Measurements from ENCODE around the gene CRPPA.
"Not testable (repeated sequence)": the region's sequence is repeated elsewhere in the genome, so short reads cannot be mapped to it uniquely, and the experiment has no call there.

The CRPPA gene

GRCh38 chr7:16396766-16397500, 24.4 kb downstream of the CRPPA start:
- no peak for DNase-seq (ENCODE audit: low spot score)

DNA sequence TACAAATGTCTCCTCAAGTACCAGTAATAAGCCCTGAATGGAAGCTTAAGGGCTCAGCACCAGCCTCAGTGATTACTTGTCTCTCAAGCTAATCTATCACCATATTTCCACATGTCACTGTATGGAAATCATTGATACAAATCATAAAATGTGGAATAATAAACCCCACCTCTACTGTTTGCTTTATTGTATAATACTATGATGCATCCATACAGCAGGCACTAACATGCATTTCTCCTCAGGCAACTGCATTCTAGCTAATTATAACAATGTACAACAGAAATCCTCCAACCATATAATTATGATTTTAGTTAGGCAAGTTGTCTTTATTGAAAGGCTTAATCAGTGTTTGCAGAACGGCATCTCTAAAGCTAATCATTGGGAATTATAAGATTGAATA, 26.2 kb downstream of the CRPPA start:
- no peak for DNase-seq (ENCODE audit: low spot score)

DNA sequence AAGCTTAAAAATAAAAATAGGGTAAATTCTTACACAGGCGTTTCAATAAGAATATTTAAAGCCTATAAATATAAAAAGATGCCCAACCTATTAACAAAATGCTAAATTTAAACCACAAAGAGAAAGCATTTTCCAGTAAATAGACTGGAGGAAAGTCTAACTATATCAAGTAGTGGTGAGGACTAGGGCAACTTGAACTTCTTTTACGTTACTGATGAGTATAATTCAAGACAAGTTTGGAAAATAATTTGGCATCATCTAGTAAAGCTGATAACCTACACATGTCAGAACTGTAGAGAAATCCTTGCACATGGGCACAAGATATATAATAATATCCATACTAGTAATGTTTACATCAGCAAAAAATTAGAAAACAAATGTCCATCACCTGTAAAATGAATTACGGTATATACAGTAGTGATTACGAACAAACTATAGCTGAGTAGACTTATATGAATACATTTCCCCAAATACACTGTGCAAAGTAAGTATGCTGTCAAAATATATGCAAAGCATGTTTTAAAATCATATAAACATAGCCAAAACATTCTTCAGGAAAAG, 27.4 kb downstream of the CRPPA start:
- DNase-seq (ENCODE audit: low spot score): no peak

DNA sequence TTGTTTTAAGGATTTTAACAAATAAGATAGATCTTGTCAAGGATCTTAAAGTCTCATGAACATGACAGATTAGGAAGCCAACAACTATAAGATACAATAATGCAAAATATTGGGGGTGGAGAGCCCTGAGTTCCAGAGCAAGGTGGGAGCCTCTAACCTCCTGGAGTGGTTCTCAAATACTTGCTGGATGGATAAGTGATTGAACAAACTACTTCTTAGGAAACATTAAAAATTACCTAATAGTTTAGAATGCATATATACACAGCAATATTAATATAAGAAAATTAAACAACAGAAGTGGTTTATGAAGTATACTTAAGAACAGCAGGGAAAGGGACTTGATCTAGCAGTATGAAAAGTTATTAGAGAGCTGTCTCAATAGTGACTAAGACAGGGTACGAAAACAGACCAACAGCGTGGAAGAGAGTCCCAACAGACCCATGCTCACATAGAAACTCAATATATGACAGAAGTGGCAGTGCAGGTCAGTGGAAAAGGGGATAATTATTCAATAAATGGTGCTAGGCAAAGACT, 28.3 kb downstream of the CRPPA start:
- no peak for DNase-seq (ENCODE audit: low spot score)

- DNase-seq (ENCODE audit: low spot score): not testable (repeated sequence)
These were observed 37.6 kb downstream of the CRPPA start for GRCh38 chr7:16383786-16384185.

DNA sequence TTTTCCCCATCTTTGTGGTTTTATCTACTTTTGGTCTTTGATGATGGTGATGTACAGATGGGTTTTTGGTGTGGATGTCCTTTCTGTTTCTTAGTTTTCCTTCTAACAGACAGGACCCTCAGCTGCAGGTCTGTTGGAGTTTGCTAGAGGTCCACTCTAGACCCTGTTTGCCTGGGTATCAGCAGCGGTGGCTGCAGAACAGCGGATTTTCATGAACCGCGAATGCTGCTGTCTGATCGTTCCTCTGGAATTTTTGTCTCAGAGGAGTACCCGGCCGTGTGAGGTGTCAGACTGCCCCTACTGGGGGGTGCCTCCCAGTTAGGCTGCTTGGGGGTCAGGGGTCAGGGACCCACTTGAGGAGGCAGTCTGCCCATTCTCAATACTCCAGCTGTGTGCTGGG, 38.2 kb downstream of the CRPPA start:
- DNase-seq (ENCODE audit: low spot score): not testable (repeated sequence)

All from CD4-positive, alpha-beta T cell treated with Interleukin-6 at 100 ng/mL for 8 hours (primary cell).